Endothelial cell (in vitro differentiated cells): ENCODE results near the gene BABAM1. TPM values are rescaled to one million over a fixed set of nuclear protein-coding genes. Genes with fewer than 3 reads are reported as not detected.

Experiments used
- DNase-seq: peaks from one replicate; pipeline ENCODE4 v3.0.0; 2021; ENCODE audit warnings: low spot score
- H3K27ac Mint-ChIP-seq: one replicate; pipeline ENCODE4 v1.8.0; 2021; ENCODE audit warnings: mixed read lengths, inconsistent platforms; ENCODE audit not compliant: unreplicated experiment
- H3K27me3 Mint-ChIP-seq: one replicate; pipeline ENCODE4 v1.8.0; 2021; ENCODE audit warnings: mild to moderate bottlenecking, moderate library complexity, mixed read lengths, inconsistent platforms; ENCODE audit not compliant: unreplicated experiment
- H3K36me3 Mint-ChIP-seq: one replicate; pipeline ENCODE4 v1.8.0; 2021; ENCODE audit warnings: mild to moderate bottlenecking, low read depth, mixed read lengths, inconsistent platforms; ENCODE audit not compliant: unreplicated experiment
- H3K4me1 Mint-ChIP-seq: one replicate; pipeline ENCODE4 v1.8.0; 2021; ENCODE audit warnings: mild to moderate bottlenecking, mixed read lengths, inconsistent platforms; ENCODE audit not compliant: unreplicated experiment
- H3K4me3 Mint-ChIP-seq: one replicate; pipeline ENCODE4 v1.8.0; 2021; ENCODE audit warnings: mild to moderate bottlenecking, mixed read lengths, inconsistent platforms; ENCODE audit not compliant: unreplicated experiment
- H3K9me3 Mint-ChIP-seq: one replicate; pipeline ENCODE4 v1.8.0; 2021; ENCODE audit warnings: mixed read lengths, inconsistent platforms; ENCODE audit not compliant: unreplicated experiment
- total RNA-seq: library from RNA; stranded (reverse); fragmentation: NEBNext Ultra II Directional; extraction: Animal tissue kit (Norgen Biotek cat#: 25700); gene quantifications from one replicate; pipeline ENCODE4 v1.2.1, GENCODE V29; 2021; ENCODE audit not compliant: unreplicated experiment
- TF ChIP-seq, protein P1 (sequence below): fragments of 200-600 bp; sonication (generic); IDR thresholded peaks from one replicate; pipeline ENCODE4 v1.5.0; 2021; ENCODE audit warnings: antibody characterized with exemption; ENCODE audit not compliant: unreplicated experiment

The BABAM1 gene
- total RNA-seq, 1 donor from 2014 or later, result 136 TPM

DNA sequence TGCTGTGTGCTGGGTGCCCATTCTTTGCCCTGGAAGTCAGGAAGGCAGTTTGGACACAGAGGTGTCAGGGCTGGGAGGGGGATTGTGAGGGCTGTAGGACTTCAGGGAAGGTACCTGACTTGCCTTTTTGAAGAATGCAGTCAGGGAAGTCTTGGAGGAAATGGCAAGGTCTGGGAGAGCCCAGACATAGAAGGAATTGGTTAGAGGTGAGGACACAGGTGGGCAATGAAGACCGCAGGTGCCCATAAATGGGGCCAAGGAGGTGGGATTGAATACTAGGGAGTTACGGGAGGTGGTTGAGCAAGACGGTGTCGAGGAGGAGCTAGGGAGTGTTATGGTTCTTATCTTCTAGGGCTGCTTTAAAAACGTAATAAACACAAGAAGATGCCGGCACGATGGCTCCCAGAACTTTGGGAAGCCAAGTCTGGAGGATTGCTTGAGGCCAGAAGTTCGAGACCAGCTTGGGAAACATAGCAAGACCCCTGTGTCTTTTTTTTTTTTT is 40.7 kb downstream of the BABAM1 start:
- peaks cover 3% of the 10 kb centered on the region for H3K36me3 Mint-ChIP-seq
- peak overlapping the region; percentile 82 for H3K4me3 Mint-ChIP-seq
- no peaks in the 10 kb centered on the region for H3K9me3 Mint-ChIP-seq
- TF ChIP-seq, protein P1, sequence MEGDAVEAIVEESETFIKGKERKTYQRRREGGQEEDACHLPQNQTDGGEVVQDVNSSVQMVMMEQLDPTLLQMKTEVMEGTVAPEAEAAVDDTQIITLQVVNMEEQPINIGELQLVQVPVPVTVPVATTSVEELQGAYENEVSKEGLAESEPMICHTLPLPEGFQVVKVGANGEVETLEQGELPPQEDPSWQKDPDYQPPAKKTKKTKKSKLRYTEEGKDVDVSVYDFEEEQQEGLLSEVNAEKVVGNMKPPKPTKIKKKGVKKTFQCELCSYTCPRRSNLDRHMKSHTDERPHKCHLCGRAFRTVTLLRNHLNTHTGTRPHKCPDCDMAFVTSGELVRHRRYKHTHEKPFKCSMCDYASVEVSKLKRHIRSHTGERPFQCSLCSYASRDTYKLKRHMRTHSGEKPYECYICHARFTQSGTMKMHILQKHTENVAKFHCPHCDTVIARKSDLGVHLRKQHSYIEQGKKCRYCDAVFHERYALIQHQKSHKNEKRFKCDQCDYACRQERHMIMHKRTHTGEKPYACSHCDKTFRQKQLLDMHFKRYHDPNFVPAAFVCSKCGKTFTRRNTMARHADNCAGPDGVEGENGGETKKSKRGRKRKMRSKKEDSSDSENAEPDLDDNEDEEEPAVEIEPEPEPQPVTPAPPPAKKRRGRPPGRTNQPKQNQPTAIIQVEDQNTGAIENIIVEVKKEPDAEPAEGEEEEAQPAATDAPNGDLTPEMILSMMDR, result no peak
- peaks cover 25% of the 10 kb centered on the region for H3K4me1 Mint-ChIP-seq
- H3K27ac Mint-ChIP-seq, result no peak overlapping the region
- peaks cover 6% of the 10 kb centered on the region for H3K27me3 Mint-ChIP-seq
- DNase-seq, result no peak

DNA sequence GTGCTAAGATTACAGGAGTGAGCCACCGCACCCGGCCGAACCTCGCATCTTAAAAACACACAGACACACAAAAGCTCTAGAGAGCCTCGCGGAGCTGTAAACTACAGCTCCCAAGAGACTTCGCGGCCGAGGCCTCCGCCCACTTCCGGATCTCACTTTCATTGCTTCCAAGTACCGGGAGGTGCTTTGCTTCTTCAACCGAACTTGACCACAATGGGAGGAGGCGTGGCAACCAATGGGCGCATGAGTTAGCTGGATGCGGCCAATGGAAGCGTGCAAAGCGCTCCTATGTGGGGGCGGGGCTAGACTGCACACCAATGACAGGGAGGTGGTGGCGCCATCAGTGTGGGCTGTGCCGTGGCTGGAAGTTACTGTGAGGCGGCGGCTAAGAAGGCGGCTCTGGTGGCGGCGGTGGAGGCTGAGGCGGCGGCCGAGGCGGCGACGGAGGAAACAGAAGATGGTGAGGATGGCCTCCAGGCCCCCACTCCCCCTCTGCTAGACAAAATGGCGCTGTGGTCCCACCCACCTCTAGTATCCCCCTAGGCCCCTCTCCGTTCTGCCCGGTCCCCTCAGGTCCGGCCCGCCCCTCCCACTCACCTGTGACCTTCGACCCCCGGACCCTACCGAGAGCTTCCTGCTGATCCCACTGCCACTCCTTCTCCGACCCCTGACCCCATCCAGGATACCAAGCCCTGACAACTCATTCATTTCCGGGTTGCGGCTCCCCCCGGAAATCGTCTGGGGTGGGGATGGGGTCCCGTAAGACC is 42.1 kb downstream of the BABAM1 start, which contains the start of gene DDA1:
Gene DDA1 (plus strand): TSS at position 366 of the 767 bp plus-strand sequence. CDS start 92 bp downstream, at position 458.
- TF ChIP-seq, protein P1, result no peak
- peak within 1 kb of the TSS; percentile 96 for H3K27ac Mint-ChIP-seq
- H3K27me3 Mint-ChIP-seq, result peaks cover 9% of the 10 kb centered on the region
- H3K9me3 Mint-ChIP-seq, result no peaks in the 10 kb centered on the region
- peak; percentile 94 for DNase-seq
- peaks cover 11% of the 10 kb centered on the region for H3K36me3 Mint-ChIP-seq
- H3K4me3 Mint-ChIP-seq, result peak within 1 kb of the TSS; percentile 97
- H3K4me1 Mint-ChIP-seq, result peaks cover 21% of the 10 kb centered on the region

DNA sequence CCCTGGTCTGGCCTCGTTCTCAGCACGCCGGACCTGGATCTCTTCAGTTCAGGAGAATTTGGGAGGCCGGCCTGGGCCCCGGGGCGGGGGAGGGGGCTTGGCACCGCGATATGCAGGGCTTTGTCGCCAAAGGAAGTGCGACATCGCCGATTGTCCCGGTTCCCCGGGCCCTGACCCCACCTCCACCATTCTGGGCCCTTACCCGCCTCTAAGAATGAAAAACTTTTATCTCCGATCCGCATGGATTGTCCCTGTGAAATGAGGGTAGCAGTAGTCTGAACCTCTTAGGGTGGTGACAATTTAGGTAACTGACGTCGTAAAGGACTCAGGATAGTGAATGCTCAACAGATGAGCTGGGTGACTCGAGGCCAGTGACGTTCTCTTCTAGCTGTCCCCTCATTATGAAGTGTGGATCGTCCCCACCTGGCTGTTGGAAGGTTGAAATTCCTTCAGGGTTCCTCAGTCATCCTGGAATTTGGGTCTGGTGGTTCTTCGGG is 42.8 kb downstream of the BABAM1 start:
- Mint-ChIP-seq H3K36me3 (peaks cover 11% of the 10 kb centered on the region), H3K27me3 (peaks cover 7% of the 10 kb centered on the region), H3K4me1 (peaks cover 17% of the 10 kb centered on the region), H3K4me3 (peak overlapping the region; percentile 97), H3K27ac (peak overlapping the region; percentile 96), H3K9me3 (no peaks in the 10 kb centered on the region)
- TF ChIP-seq, protein P1, result no peak
- peak; percentile 40 for DNase-seq

DNA sequence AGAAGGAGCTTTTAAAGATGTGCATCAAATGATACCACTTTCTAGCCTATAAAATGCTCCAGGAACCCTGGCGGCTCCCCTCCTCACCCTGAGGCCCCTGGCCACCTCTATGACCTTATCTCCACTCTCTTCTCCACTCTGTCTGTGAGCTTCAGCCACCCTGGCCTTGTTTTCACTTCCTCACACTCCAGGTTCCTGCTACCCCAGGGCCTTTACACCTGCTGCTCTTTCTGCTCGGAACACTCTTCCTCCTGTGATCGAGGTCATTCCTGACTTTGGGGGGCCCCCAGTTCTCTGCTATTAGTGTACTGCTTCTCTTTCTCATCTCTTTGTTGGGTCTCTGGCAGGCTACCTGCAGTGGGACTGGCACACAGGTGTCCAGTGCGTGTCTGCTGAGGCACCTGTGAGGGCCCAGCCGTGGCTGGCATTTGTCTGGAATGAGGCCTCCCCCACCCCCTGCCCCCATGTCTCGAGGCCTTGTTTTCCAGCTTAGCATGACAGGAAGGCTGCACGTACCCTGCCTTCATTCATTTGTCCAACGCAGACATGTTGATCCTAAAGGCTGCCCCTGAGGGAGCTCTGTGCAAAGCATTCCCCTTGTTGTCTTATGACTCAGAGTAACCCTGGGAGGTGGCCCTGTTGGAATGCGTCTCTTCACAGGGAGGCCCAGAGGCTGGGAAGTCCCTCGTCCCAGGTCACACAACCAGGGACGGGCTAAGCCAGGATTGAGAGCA is 44.4 kb downstream of the BABAM1 start:
- TF ChIP-seq, protein P1, result no peak
- H3K27me3 Mint-ChIP-seq, result peaks cover 11% of the 10 kb centered on the region
- no peak for DNase-seq
- H3K27ac Mint-ChIP-seq, result peak overlapping the region; percentile 50
- H3K4me1 Mint-ChIP-seq, result peaks cover 13% of the 10 kb centered on the region
- peaks cover 12% of the 10 kb centered on the region for H3K36me3 Mint-ChIP-seq
- peak overlapping the region; percentile 79 for H3K4me3 Mint-ChIP-seq
- H3K9me3 Mint-ChIP-seq, result no peaks in the 10 kb centered on the region
